Epithelial cell of prostate (primary cell): ENCODE data around the gene FAM237B.

Source experiments
- DNase-seq: peaks from one replicate; pipeline ENCODE4 v3.0.0-alpha.2; 2011; ENCODE audit warnings: low read depth, low spot score
- H3K27ac ChIP-seq: fragments of 450-650 bp; 2 replicates; pipeline ENCODE4 v1.5.1; 2017; ENCODE audit warnings: mild to moderate bottlenecking

The FAM237B gene

DNA sequence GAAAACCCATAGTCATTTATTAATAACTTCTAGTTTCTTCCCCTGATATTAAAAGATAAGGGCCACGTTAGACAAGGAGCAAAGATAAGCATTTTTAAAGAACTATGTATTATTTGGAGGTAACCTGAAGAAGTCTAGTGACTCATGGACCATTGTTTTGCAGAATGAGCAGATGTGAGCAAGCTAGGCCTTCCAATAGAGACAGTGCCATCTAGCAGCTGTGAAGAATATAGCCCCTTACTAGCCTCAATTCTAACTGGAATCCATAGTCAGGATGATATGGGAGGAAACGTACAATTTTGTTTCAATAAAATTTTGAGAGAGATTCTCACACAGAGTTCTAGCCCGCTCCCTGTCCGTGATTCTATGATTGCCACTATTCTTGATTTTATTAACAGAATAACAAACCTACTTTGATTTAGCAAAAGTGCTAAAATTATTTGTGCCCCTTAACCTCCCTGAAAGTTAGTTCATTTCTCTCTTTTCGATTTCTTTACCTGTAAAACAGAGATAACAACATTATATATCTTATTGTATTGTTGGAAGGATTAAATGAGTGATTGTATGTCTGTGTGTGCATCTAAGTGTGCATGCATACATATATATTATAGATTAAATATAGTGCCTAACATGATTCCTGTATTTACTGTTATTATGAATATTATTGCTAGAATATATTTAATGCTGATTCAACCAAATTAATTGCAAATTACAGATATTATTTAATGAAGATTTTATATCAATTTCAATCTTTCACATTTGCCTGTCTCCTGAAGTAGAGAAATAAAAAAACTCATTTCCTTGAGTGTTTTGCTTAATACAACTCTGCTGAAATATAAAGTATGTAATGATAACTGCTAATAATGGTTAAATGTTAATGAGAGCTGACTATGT is 22.7 kb downstream of the FAM237B start:
- DNase-seq: peak; percentile 27

DNA sequence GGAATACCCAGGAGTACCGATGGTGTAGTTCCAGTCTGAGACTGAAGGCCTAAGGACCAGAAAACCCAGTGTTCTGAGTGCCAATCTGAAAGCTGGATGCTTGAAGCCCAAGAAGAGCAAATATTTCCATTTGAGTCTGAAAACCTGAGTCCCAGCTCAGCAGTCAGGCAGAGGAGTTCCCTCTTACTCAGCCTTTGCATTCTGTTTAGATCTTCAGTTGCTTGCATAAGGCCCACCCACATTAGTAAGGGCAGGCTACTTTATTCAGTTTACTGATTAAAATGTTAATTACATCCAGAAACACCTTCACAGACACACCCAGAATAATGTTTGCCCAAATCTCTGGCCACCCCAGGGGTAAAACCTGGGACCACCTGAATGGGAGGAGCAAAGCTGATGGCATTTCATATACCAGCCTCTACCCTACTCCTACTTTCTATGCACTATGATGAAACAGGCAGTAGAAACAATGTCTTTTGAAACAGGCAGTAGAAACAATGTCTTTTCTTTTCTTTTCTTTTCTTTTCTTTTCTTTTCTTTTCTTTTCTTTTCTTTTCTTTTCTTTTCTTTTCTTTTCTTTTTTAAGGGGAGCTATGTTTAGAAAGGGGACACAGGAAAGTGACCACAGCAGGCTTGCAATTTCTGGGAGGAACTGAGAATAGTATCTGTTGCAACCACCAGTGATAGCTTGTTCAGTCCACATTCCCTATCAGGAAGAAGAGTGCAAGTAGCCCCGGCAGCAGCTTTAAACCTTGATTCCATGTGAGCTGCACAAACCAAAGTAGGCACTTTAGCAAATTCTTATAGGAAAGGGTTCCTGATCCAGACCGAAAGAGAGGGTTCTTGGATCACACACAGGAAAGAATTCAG is 30.6 kb downstream of the FAM237B start:
- DNase-seq: no peak
- H3K27ac ChIP-seq: no peak overlapping the region

More for the DNA sequence above, 22.7 kb downstream of the FAM237B start:
- no peak overlapping the region for H3K27ac ChIP-seq

DNA sequence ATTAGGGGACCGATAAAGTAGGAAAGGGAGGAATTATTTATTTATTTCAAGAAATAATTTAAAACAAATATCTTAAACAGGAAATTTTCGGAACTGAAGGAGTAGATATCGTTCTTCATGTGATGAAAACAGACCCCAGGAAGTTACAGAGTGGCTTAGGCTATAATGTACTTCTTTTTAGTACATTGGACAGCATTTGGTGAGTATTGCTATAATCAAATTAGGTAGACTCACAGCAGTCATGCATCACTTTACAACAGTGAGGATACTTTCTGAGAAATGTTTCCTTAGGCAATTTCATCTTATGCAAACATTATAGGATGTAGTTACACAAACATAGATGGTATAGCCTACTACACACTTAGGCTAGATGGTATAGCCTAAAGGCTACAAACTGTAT is 33.0 kb downstream of the FAM237B start:
- DNase-seq: no peak
- no peak overlapping the region for H3K27ac ChIP-seq

DNA sequence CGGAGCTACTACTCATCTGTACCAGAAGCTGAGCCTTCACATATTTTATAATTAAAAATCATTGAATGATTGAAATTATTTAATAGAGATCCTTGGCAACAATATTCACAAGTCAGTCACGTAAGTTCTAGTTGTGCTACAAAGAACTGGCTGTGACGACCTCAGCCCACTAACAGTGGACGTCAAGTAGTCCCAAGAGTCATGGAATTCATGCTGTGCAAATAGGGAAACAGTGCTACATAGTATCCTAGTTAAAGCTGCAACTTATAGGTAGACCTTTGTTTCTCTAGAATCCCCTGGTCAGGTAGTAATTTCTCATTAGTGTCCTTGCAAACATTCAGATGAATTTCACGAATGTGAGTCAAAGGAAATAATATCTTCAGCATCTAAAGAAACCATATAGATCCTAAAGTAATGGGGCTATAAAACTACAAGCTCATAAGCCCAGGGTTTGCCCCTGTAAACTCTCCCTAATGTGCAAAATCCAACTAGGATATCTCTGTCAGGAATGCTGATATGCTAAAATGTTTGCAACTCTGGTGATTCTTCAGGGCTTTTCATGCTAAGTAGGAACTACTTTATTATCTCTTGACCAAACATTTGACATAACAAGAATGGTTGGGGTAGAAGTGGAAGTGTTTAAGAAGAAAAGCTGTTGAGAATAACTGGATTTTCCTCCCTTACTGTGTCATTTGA is 44.9 kb downstream of the FAM237B start:
- no peak for DNase-seq
- H3K27ac ChIP-seq: no peak overlapping the region

DNA sequence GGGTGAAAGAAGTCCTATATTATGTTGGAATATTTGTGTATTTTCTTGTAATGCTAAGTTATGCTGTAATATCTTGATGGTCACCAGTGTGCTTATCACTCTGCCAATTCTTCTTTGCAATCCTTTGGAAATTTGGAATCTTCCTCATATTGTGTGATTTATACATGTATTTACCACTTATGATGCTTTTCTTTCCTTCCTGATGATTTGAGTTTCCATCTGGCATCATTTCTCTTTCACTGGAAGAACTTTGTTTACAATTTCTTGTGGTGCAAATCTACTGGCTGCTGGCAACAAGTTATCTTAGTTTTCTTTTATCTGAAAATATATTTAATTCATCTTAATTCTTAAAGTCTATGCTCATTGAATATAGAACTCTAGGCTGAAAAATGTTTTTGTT is 46.9 kb downstream of the FAM237B start:
- no peak overlapping the region for H3K27ac ChIP-seq
- no peak for DNase-seq

DNA sequence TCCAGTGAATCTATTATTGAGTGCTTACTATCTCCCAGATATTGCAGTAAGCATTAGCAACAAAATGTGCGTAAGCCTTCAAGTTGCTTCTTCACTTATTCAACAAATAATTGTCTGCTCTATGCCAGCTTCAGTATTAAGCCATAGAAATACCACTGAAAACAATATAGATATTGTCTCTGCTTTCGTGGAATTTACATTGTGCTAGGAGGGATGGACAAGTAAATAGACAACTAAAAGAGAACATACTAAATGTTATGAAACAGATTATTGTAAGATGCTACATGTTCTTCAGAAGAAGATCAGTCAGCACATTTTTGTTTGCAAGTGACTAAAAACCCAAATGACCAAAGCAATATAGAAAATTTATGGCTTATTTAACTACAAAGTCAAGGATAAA is 48.9 kb downstream of the FAM237B start:
- DNase-seq: no peak

DNA sequence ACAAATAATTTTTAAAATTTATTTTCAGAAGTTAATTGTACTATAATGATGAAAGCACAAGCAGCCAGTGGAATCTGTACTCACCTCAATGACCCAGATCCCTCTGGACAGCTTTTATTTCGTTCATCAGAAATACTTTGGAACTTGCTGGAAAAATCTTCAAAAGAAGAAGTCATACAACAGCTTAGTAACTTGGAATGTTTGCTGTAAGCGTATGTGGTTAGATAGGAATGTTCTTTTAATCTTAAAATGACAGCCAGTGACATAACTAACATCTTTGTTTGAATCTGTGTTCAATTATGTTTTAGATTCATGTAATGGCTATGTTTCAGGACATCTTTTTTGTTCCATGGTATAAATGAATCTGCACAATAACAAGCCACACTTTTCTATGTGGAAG is 49.4 kb downstream of the FAM237B start:
- H3K27ac ChIP-seq: no peak overlapping the region
- DNase-seq: no peak

More for the DNA sequence above, 48.9 kb downstream of the FAM237B start:
- H3K27ac ChIP-seq: no peak overlapping the region

DNA sequence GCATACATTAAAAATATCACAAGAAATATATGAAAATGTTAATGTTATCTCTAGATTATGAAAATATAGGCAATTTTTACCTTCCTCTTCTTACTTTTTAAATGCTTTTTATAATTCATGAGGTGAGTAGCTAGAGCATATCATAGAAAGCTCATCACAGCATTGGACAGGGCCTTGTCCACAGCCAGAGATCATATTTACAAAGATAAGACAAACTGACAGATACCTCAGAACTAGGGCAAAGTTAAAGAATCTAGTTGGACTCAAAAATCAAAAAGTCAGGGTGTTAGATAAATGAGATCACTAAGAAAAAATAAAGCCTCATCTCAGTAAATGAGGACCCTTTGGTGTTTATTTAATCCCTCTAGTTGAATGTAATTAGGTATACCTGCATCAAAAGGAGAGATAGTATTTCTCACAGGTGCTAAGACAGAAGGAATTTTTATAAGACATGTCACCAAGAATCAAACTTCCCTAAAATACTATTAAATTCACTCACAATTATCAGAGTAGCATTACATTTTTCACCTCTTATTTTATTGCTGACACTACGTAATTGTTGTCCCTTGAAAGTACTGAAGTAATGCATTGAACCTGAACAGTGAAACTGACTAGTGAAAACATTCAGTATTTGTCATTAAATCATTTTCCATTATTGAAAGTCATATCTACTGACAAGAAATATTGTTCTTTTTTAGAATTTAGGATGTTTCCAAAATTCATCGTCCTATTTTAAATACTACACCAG is 50.5 kb downstream of the FAM237B start:
- no peak overlapping the region for H3K27ac ChIP-seq
- no peak for DNase-seq

DNA sequence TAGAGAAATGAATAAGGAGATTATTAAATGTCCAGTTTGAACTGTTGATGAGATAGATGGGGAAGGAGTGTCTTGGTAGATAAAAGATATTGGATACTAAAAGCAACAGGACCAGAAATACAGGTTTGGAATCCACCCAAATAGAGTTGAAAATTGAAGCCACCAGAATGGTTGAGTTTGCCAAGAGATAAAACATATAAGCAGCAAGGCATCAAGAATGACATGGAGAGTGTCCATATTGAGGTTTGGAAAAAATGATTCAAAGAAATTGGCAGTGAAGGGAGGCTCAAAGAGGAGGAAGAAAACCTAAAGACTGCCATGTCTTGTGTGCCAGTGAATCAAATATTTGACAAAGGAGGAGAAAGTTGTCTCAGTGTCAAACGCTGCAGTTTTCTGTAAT is 51.9 kb downstream of the FAM237B start:
- H3K27ac ChIP-seq: no peak overlapping the region
- DNase-seq: no peak

DNA sequence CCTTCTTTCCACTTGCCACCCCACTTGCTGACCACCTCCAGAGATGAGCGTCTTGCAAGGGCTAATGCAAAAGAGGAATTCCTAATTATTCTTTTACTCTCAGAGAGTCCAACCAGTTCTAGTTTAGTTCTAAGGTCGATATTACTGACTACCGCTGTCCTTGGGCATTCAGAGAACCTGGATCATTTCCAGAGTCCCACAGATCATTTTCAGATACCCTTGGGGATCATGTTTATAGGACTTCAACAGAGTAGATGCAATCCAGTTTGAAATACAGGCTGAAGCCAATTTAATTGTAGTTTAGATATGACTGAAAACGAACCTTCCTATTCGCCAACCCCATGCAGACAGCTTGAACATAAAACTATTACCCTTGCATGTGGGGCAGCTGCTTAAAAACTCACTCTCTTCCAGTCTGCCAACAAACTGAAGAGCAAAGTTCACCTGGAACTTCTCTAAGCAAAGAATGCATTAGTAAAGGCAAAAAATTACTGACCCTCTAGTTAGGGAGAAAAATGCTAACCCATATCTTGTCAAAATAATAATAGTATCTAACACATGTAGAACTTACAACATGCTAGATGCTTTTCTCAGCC is 53.7 kb downstream of the FAM237B start:
- DNase-seq: no peak
- H3K27ac ChIP-seq: no peak overlapping the region

DNA sequence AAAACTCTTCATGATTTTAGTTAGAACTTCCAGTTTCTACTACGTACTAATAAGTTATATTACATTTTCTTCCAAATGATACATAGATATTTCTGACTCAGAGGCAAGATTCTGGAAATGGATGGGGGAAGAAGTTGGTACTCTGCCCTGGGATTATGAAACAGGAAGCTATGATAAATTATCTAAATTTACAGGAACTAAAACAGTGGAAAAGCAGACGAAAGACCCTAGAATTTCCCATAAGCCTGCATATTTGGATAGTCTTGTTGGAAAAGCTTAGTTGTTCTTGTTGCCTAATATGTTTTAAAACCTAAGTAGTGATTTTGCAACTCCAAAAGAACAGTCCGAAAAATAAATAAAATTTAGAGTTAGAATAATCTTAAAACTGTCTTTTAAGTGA is 54.3 kb downstream of the FAM237B start:
- DNase-seq: no peak
- no peak overlapping the region for H3K27ac ChIP-seq
